Prostate gland (tissue), 2 donors: ENCODE measurements around the gene AGBL4.

ENCODE experiments used
- POLR2A ChIP-seq: fragments of 450-650 bp; IDR thresholded peaks from one replicate; pipeline ENCODE4 v1.6.1; 2016; ENCODE audit warnings: antibody characterized with exemption, mild to moderate bottlenecking
- POLR2AphosphoS5 ChIP-seq: sonication (generic); formaldehyde crosslinking; IDR thresholded peaks from one replicate; pipeline ENCODE4 v1.6.1; 2017; ENCODE audit warnings: antibody characterized with exemption
- TF ChIP-seq, protein P1 (sequence below), 4 experiments: fragments of 200-600 bp in 2 of 4; fragments of 450-650 bp in 2 of 4; sonication (generic) in 2 of 4; IDR thresholded peaks; 1 replicate in 3 of 4; 2 replicates in 1 of 4; pipeline ENCODE4 v1.5.1; 2016 to 2019; ENCODE audit warnings: antibody characterized with exemption in 4 of 4, mild to moderate bottlenecking in 2 of 4, moderate library complexity in 2 of 4

DNA sequence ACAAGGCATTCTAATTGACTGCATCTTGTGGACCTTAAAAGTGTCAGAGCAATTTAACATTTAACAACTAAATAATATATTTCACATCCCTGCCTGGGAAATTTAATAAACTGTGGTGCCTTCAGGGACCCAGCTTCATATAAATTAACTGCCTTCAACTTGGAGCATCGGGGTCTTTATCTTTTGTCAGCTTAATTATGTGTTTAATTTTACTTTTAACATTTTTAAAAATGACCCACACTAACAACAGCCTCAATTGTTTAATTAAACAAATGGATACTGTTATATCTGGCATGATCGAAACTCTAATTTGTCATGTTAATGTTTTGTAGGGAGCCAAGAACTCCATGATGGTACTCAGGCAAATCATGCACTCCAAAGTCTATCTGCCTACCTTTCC is 857.7 kb downstream of the AGBL4 start:
- TF ChIP-seq, protein P1, sequence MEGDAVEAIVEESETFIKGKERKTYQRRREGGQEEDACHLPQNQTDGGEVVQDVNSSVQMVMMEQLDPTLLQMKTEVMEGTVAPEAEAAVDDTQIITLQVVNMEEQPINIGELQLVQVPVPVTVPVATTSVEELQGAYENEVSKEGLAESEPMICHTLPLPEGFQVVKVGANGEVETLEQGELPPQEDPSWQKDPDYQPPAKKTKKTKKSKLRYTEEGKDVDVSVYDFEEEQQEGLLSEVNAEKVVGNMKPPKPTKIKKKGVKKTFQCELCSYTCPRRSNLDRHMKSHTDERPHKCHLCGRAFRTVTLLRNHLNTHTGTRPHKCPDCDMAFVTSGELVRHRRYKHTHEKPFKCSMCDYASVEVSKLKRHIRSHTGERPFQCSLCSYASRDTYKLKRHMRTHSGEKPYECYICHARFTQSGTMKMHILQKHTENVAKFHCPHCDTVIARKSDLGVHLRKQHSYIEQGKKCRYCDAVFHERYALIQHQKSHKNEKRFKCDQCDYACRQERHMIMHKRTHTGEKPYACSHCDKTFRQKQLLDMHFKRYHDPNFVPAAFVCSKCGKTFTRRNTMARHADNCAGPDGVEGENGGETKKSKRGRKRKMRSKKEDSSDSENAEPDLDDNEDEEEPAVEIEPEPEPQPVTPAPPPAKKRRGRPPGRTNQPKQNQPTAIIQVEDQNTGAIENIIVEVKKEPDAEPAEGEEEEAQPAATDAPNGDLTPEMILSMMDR (IDR thresholded peaks at IDR 0.05): no peak
- TF ChIP-seq POLR2AphosphoS5 (no peak), POLR2A (no peak)
